Liver (tissue), 3 donors: Measurements from ENCODE around the gene TMEM108.

ENCODE experiments used
- ATF3 ChIP-seq: IDR thresholded peaks from 2 replicates; pipeline ENCODE4 v1.6.1; 2016; ENCODE audit warnings: antibody characterized with exemption
- EGR1 ChIP-seq, 2 donors: IDR thresholded peaks; 2 replicates each; pipeline ENCODE4 v1.6.1; 2016 to 2018; ENCODE audit warnings: antibody characterized with exemption in 2 of 2, low read depth in 2 of 2
- JUND ChIP-seq, 2 donors: IDR thresholded peaks; 2 replicates each; pipeline ENCODE4 v1.6.1; 2016; ENCODE audit warnings: antibody characterized with exemption in 2 of 2
- NR2F2 ChIP-seq: IDR thresholded peaks from 2 replicates; pipeline ENCODE4 v1.6.1; 2016; ENCODE audit warnings: antibody characterized with exemption
- RAD21 ChIP-seq, 2 donors: IDR thresholded peaks; 2 replicates each; pipeline ENCODE4 v1.6.1; 2016; ENCODE audit warnings: antibody characterized with exemption in 2 of 2, mild to moderate bottlenecking in 2 of 2
- RXRA ChIP-seq, 2 donors: IDR thresholded peaks; 2 replicates each; pipeline ENCODE4 v1.6.1; 2017 to 2018; ENCODE audit warnings: antibody characterized with exemption in 2 of 2, mild to moderate bottlenecking in 1 of 2
- TAF1 ChIP-seq: conservative IDR thresholded peaks from 2 replicates; pipeline ENCODE4 v1.6.1; 2016; ENCODE audit warnings: antibody characterized with exemption, mild to moderate bottlenecking
- YY1 ChIP-seq: IDR thresholded peaks from 2 replicates; pipeline ENCODE4 v1.6.1; 2016; ENCODE audit warnings: antibody characterized with exemption, mild to moderate bottlenecking
- TF ChIP-seq, protein P1 (sequence below): IDR thresholded peaks from 2 replicates; pipeline ENCODE4 v1.6.1; 2016; ENCODE audit warnings: antibody characterized with exemption
- TF ChIP-seq, protein P2 (sequence below): fragments of 150-350 bp; IDR thresholded peaks from 2 replicates; pipeline ENCODE4 v1.5.1; 2017; ENCODE audit warnings: improper control_type of control experiment, low read depth, low read length; ENCODE audit not compliant: missing input control
- TF ChIP-seq, protein P3 (sequence below): IDR thresholded peaks from 2 replicates; pipeline ENCODE4 v1.6.1; 2016; ENCODE audit warnings: antibody characterized with exemption, mild to moderate bottlenecking
- donor health status: healthy.
- donor health status: healthy.

DNA sequence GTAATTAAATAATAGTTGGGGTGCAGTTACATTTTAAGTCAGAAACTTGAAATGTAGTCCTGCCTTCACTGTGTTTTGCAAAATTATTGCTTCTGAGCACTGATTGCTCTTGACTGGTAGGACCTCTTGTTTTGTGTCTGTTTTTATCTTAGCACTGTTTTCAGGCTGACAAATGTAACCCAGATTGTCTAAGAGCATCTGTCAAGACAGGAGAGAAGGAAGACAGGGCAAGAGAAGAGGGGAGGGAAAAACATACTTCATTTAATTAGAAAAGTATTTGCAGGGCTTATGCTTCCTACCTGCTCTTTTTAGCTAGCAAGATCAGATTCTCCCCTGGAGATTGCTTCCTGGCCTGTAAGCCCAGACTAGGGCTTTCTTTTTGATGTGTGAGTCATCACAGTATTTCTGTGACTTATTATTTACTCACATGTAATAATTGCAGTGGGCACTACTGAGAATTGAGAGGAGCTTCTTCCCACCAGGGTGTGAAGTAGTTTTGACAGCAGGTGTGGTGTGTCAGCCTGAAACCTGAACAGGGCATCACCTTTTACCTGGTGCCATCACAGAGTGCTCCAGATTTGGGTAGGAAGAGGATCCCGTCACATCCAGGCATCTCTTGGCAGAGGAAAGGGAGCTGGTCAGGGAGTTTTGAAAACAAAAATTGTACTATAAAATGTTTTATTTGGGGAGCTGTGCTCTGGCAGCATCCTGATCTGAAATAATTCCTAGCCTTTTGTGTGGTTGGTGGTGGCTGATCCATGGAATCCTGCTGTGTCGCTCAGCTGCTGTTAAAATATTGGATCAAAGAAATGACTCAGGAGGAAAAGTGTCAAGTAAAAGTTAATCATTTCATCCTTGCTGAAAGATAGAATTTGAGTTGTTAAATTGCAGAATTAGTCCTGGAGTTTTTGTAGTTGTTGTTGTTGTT, 98.2 kb downstream of the TMEM108 start:
- TF ChIP-seq, protein P1, sequence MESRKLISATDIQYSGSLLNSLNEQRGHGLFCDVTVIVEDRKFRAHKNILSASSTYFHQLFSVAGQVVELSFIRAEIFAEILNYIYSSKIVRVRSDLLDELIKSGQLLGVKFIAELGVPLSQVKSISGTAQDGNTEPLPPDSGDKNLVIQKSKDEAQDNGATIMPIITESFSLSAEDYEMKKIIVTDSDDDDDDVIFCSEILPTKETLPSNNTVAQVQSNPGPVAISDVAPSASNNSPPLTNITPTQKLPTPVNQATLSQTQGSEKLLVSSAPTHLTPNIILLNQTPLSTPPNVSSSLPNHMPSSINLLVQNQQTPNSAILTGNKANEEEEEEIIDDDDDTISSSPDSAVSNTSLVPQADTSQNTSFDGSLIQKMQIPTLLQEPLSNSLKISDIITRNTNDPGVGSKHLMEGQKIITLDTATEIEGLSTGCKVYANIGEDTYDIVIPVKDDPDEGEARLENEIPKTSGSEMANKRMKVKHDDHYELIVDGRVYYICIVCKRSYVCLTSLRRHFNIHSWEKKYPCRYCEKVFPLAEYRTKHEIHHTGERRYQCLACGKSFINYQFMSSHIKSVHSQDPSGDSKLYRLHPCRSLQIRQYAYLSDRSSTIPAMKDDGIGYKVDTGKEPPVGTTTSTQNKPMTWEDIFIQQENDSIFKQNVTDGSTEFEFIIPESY, result no peak
- TF ChIP-seq, protein P2, sequence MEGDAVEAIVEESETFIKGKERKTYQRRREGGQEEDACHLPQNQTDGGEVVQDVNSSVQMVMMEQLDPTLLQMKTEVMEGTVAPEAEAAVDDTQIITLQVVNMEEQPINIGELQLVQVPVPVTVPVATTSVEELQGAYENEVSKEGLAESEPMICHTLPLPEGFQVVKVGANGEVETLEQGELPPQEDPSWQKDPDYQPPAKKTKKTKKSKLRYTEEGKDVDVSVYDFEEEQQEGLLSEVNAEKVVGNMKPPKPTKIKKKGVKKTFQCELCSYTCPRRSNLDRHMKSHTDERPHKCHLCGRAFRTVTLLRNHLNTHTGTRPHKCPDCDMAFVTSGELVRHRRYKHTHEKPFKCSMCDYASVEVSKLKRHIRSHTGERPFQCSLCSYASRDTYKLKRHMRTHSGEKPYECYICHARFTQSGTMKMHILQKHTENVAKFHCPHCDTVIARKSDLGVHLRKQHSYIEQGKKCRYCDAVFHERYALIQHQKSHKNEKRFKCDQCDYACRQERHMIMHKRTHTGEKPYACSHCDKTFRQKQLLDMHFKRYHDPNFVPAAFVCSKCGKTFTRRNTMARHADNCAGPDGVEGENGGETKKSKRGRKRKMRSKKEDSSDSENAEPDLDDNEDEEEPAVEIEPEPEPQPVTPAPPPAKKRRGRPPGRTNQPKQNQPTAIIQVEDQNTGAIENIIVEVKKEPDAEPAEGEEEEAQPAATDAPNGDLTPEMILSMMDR, result no peak
- TF ChIP-seq TAF1 (no peak), EGR1 (IDR thresholded peaks at IDR 0.05; ENCODE audit: low read depth in 2 of 2) (no peak), YY1 (no peak), ATF3 (no peak), JUND (IDR thresholded peaks at IDR 0.05) (no peak), RXRA (IDR thresholded peaks at IDR 0.05) (no peak), NR2F2 (no peak), RAD21 (IDR thresholded peaks at IDR 0.05) (no peak)
- TF ChIP-seq, protein P3, sequence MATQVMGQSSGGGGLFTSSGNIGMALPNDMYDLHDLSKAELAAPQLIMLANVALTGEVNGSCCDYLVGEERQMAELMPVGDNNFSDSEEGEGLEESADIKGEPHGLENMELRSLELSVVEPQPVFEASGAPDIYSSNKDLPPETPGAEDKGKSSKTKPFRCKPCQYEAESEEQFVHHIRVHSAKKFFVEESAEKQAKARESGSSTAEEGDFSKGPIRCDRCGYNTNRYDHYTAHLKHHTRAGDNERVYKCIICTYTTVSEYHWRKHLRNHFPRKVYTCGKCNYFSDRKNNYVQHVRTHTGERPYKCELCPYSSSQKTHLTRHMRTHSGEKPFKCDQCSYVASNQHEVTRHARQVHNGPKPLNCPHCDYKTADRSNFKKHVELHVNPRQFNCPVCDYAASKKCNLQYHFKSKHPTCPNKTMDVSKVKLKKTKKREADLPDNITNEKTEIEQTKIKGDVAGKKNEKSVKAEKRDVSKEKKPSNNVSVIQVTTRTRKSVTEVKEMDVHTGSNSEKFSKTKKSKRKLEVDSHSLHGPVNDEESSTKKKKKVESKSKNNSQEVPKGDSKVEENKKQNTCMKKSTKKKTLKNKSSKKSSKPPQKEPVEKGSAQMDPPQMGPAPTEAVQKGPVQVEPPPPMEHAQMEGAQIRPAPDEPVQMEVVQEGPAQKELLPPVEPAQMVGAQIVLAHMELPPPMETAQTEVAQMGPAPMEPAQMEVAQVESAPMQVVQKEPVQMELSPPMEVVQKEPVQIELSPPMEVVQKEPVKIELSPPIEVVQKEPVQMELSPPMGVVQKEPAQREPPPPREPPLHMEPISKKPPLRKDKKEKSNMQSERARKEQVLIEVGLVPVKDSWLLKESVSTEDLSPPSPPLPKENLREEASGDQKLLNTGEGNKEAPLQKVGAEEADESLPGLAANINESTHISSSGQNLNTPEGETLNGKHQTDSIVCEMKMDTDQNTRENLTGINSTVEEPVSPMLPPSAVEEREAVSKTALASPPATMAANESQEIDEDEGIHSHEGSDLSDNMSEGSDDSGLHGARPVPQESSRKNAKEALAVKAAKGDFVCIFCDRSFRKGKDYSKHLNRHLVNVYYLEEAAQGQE, result no peak
